ENCODE measurements around the gene SLC34A3. TPM values are rescaled to one million over a fixed set of nuclear protein-coding genes. Genes with fewer than 3 reads are reported as not detected.

SLC34A3 gene
- total RNA-seq, 1 donor from 2014 or later, result not detected

GRCh38 chr9:137195525-137196220 is 35.0 kb upstream of the SLC34A3 start:
- H3K4me3 Mint-ChIP-seq, result no peak overlapping the region
- DNase-seq (no peak), ATAC-seq (ENCODE audit: low read depth) (no peak)
- ChIA-PET POLR2A (interaction anchor here (0.6 to 0.8 kb wide), 2 partner anchors 28 to 65 kb away, joined by 4 to 5 read pairs; no protein-coding TSS in a partner anchor), CTCF (no interaction called here)
- H3K4me1 Mint-ChIP-seq, result peaks cover 9% of the 10 kb centered on the region
- no peaks in the 10 kb centered on the region for H3K27me3 Mint-ChIP-seq
- TF ChIP-seq CTCF (IDR thresholded peaks at IDR 0.05), result no peak
- no peak overlapping the region for H3K27ac Mint-ChIP-seq
- H3K36me3 Mint-ChIP-seq (ENCODE audit: low read depth), result peaks cover 5% of the 10 kb centered on the region
- intact Hi-C loops (cut with micrococcal nuclease), result no loop called here
- H3K9me3 Mint-ChIP-seq, result no peaks in the 10 kb centered on the region

GRCh38 chr9:137198051-137198901 is 32.4 kb upstream of the SLC34A3 start:
- Mint-ChIP-seq H3K27ac (no peak overlapping the region), H3K9me3 (no peaks in the 10 kb centered on the region), H3K36me3 (ENCODE audit: low read depth) (peaks cover 1% of the 10 kb centered on the region), H3K27me3 (no peaks in the 10 kb centered on the region), H3K4me1 (peaks cover 25% of the 10 kb centered on the region), H3K4me3 (peak overlapping the region; percentile 4)
- no peak for TF ChIP-seq CTCF (IDR thresholded peaks at IDR 0.05)
- DNase-seq, result no peak
- POLR2A ChIA-PET, result interaction anchor here (0.6 to 3.7 kb wide), 4 partner anchors 9 to 73 kb away, joined by 3 to 17 read pairs (median 4); partner anchors contain the start of genes ANAPC2, SSNA1 and TUBB4B
- intact Hi-C loops (cut with micrococcal nuclease), result no loop called here
- ATAC-seq (ENCODE audit: low read depth), result no peak
- CTCF ChIA-PET, result no interaction called here

GRCh38 chr9:137198902-137199283 is 31.8 kb upstream of the SLC34A3 start:
- ChIA-PET POLR2A (interaction anchor here (0.6 to 3.7 kb wide), 4 partner anchors 10 to 74 kb away, joined by 3 to 17 read pairs (median 4); partner anchors contain the start of genes ANAPC2, SSNA1 and TUBB4B), CTCF (no interaction called here)
- intact Hi-C loops (cut with micrococcal nuclease), result no loop called here
- TF ChIP-seq CTCF (IDR thresholded peaks at IDR 0.05), result no peak
- Mint-ChIP-seq H3K27me3 (no peaks in the 10 kb centered on the region), H3K36me3 (ENCODE audit: low read depth) (peaks cover 1% of the 10 kb centered on the region), H3K4me3 (peak overlapping the region; percentile 4), H3K9me3 (no peaks in the 10 kb centered on the region), H3K4me1 (peaks cover 28% of the 10 kb centered on the region), H3K27ac (no peak overlapping the region)
- DNase-seq (no peak), ATAC-seq (ENCODE audit: low read depth) (no peak)

GRCh38 chr9:137199411-137200121 is 31.1 kb upstream of the SLC34A3 start:
- CTCF ChIA-PET, result no interaction called here
- DNase-seq (no peak), ATAC-seq (ENCODE audit: low read depth) (no peak)
- H3K4me1 Mint-ChIP-seq, result peaks cover 35% of the 10 kb centered on the region
- H3K4me3 Mint-ChIP-seq, result peak overlapping the region; percentile 81
- peaks cover 1% of the 10 kb centered on the region for H3K36me3 Mint-ChIP-seq (ENCODE audit: low read depth)
- H3K9me3 Mint-ChIP-seq, result no peaks in the 10 kb centered on the region
- intact Hi-C loops (cut with micrococcal nuclease), result loop anchor here (1.0 to 2.0 kb wide), 7 partner anchors 11 to 81 kb away; partner anchors contain the start of genes ANAPC2, SSNA1 and TUBB4B
- POLR2A ChIA-PET, result interaction anchor here (1.5 to 3.7 kb wide), 3 partner anchors 11 to 41 kb away, joined by 3 to 17 read pairs (median 5); partner anchors contain the start of genes ANAPC2, SSNA1 and TUBB4B
- no peaks in the 10 kb centered on the region for H3K27me3 Mint-ChIP-seq
- H3K27ac Mint-ChIP-seq, result peak overlapping the region; percentile 41
- TF ChIP-seq CTCF (IDR thresholded peaks at IDR 0.05), result no peak

All from activated B cell treated with CpG ODN at 0.5 μM for 24 hours (primary cell).